MM.1S (cell line): Measurements from ENCODE around the gene EFCAB5.

Experiments used
- DNase-seq: peaks from one replicate; pipeline ENCODE4 v3.0.0-alpha.2; 2015
- H2AFZ ChIP-seq: fragments of 300-600 bp; sonication (generic); 2 replicates; pipeline ENCODE4 v1.6.0; 2016; ENCODE audit warnings: antibody characterized with exemption, low read length
- H3F3A ChIP-seq: fragments of 300-600 bp; sonication (generic); 2 replicates; pipeline ENCODE4 v1.6.1; 2016; ENCODE audit warnings: mild to moderate bottlenecking, antibody characterized with exemption, low read length, moderate library complexity, mixed read lengths; ENCODE audit not compliant: insufficient read depth
- H3K27ac ChIP-seq: fragments of 300-600 bp; sonication (generic); 2 replicates; pipeline ENCODE4 v1.5.1; 2016; ENCODE audit warnings: mild to moderate bottlenecking, low read length
- H3K27me3 ChIP-seq: fragments of 300-600 bp; sonication (generic); replicated peaks from 2 replicates; pipeline ENCODE4 v1.6.0; 2016; ENCODE audit warnings: low read length; ENCODE audit not compliant: insufficient read depth
- H3K36me3 ChIP-seq: fragments of 300-600 bp; sonication (generic); replicated peaks from 2 replicates; pipeline ENCODE4 v1.6.1; 2016; ENCODE audit warnings: mild to moderate bottlenecking, low read length, mixed read lengths; ENCODE audit not compliant: insufficient read depth
- H3K4me1 ChIP-seq: fragments of 300-600 bp; sonication (generic); 2 replicates; pipeline ENCODE4 v1.6.1; 2016; ENCODE audit warnings: low read length, mixed read lengths
- H3K4me2 ChIP-seq: fragments of 300-600 bp; sonication (generic); 2 replicates; pipeline ENCODE4 v1.6.0; 2016; ENCODE audit warnings: low read depth, low read length
- H3K4me3 ChIP-seq: fragments of 300-600 bp; sonication (generic); 2 replicates; pipeline ENCODE4 v1.5.1; 2016; ENCODE audit warnings: low read length, mixed read lengths
- H3K79me2 ChIP-seq: fragments of 300-600 bp; sonication (generic); 2 replicates; pipeline ENCODE4 v1.6.1; 2016; ENCODE audit warnings: mixed run types, low read length, mixed read lengths
- H3K9ac ChIP-seq: fragments of 300-600 bp; sonication (generic); 2 replicates; pipeline ENCODE4 v1.6.1; 2016; ENCODE audit warnings: low read length, mixed read lengths
- H3K9me2 ChIP-seq: fragments of 300-600 bp; sonication (generic); replicated peaks from 2 replicates; pipeline ENCODE4 v1.6.1; 2016; ENCODE audit warnings: mild to moderate bottlenecking, low read length, mixed read lengths; ENCODE audit not compliant: insufficient read depth
- H3K9me3 ChIP-seq: fragments of 300-600 bp; sonication (generic); replicated peaks from 2 replicates; pipeline ENCODE4 v1.6.1; 2016; ENCODE audit warnings: mild to moderate bottlenecking, low read length, mixed read lengths; ENCODE audit not compliant: insufficient read depth
- H4K20me1 ChIP-seq: fragments of 300-600 bp; sonication (generic); 2 replicates; pipeline ENCODE4 v1.6.1; 2016; ENCODE audit warnings: mild to moderate bottlenecking, low read length, moderate library complexity, mixed read lengths; ENCODE audit not compliant: insufficient read depth
- EZH2 ChIP-seq: fragments of 300-600 bp; sonication (generic); optimal IDR thresholded peaks from 2 replicates; pipeline ENCODE3; 2017; ENCODE audit warnings: low read depth, mild to moderate bottlenecking, antibody characterized with exemption, low read length, mixed read lengths
- EZH2phosphoT487 ChIP-seq: fragments of 300-600 bp; sonication (generic); IDR thresholded peaks from 2 replicates; pipeline ENCODE4 v1.6.1; 2018; ENCODE audit warnings: antibody characterized with exemption, low read length
- TF ChIP-seq, protein P1 (sequence below): fragments of 300-600 bp; sonication (generic); IDR thresholded peaks from 2 replicates; pipeline ENCODE4 v1.5.1; 2016; ENCODE audit warnings: antibody characterized with exemption, low read length, mixed read lengths

The EFCAB5 gene

DNA sequence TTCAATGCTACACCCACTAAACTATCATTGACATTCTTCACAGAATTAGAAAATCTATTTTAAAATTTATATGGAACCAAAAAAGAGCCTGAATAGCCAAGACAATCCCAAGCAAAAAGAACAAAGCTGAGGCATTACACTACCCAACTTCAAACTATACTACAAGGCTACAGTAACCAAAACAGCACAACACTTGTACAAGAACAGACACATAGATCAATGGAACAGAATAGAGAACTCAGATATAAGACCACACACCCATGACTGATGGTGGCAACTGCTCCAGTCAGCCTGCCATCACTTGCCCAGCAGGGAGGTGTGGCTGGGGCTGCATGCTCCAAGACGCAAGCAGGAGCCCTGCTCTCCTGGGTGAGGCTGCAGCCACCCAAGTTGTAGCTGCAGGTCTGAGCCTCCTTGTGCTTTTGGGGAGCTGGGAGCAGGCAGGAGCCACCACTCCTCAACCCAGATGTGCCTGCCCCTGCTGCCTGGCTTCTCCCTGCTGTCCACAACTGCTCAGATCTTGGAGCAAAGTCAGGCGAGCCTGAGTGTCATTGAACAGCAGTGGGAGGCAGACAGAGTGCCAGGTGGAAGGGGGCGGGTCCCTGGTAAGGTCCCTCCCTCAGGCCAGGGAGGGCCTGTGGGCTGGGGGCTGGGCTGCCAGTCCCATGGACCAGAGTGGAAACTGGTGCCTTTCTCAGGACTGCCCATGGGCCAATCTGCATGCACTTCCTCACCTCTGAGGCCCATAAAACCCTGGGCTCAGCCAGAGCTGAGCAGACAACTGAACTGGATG is 36.2 kb upstream of the EFCAB5 start:
- TF ChIP-seq EZH2phosphoT487 (no peak), EZH2 (no peak)
- TF ChIP-seq, protein P1, sequence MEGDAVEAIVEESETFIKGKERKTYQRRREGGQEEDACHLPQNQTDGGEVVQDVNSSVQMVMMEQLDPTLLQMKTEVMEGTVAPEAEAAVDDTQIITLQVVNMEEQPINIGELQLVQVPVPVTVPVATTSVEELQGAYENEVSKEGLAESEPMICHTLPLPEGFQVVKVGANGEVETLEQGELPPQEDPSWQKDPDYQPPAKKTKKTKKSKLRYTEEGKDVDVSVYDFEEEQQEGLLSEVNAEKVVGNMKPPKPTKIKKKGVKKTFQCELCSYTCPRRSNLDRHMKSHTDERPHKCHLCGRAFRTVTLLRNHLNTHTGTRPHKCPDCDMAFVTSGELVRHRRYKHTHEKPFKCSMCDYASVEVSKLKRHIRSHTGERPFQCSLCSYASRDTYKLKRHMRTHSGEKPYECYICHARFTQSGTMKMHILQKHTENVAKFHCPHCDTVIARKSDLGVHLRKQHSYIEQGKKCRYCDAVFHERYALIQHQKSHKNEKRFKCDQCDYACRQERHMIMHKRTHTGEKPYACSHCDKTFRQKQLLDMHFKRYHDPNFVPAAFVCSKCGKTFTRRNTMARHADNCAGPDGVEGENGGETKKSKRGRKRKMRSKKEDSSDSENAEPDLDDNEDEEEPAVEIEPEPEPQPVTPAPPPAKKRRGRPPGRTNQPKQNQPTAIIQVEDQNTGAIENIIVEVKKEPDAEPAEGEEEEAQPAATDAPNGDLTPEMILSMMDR = no peak
- no peaks in the 10 kb centered on the region for H3K4me1 ChIP-seq
- H3K27me3 ChIP-seq = no peaks in the 10 kb centered on the region
- H3K79me2 ChIP-seq = peaks cover 80% of the 10 kb centered on the region
- no peaks in the 10 kb centered on the region for H3F3A ChIP-seq
- no peak overlapping the region for H3K27ac ChIP-seq
- no peak overlapping the region for H3K4me2 ChIP-seq
- no peaks in the 10 kb centered on the region for H3K9me2 ChIP-seq
- H3K4me3 ChIP-seq = no peak overlapping the region
- H3K9me3 ChIP-seq = no peaks in the 10 kb centered on the region
- no peak for DNase-seq
- no peaks in the 10 kb centered on the region for H3K36me3 ChIP-seq
- H3K9ac ChIP-seq = no peak overlapping the region
- no peak overlapping the region for H2AFZ ChIP-seq
- H4K20me1 ChIP-seq = no peaks in the 10 kb centered on the region

DNA sequence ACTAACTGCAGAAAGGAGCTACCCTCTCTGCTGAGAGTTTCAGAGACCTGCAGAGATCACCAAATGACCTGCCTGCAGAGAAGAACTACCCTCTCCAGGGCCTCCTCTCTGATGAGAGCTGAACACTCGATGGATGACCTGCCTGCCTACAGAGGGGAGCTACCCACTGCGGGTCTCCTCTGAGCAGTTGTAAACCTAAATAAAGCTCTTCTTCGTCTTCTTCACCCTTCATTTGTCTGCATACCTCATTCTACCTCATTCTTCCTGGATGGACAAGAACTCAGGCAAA is 35.6 kb upstream of the EFCAB5 start:
- TF ChIP-seq EZH2phosphoT487 (no peak), EZH2 (no peak)
- TF ChIP-seq, protein P1 = no peak
- no peak for DNase-seq
- H3K9me2 ChIP-seq = no peaks in the 10 kb centered on the region
- H3K4me2 ChIP-seq = no peak overlapping the region
- H3K79me2 ChIP-seq = peaks cover 82% of the 10 kb centered on the region
- H3K9me3 ChIP-seq = no peaks in the 10 kb centered on the region
- no peak overlapping the region for H3K27ac ChIP-seq
- H3K36me3 ChIP-seq = no peaks in the 10 kb centered on the region
- H3K4me3 ChIP-seq = no peak overlapping the region
- no peaks in the 10 kb centered on the region for H3F3A ChIP-seq
- H4K20me1 ChIP-seq = no peaks in the 10 kb centered on the region
- H3K9ac ChIP-seq = no peak overlapping the region
- H3K4me1 ChIP-seq = no peaks in the 10 kb centered on the region
- H3K27me3 ChIP-seq = no peaks in the 10 kb centered on the region
- no peak overlapping the region for H2AFZ ChIP-seq

DNA sequence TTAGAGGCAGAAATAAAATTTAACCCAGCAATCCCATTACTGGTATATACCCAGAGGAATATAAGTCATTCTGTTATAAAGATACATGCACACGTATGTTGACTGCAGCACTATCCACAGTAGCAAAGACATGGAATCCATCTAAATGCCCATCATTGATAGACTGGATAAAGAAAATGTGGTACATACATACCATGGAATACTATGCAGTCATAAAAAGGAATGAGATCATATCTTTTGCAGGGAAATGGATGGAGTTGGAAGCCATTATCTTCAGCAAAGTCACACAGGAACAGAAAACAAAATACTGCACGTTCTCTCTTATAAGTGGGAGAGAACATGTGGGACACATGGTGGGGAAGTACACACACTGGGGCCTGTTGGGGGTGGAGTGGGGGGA is 34.5 kb upstream of the EFCAB5 start:
- Histone ChIP-seq H4K20me1 (no peaks in the 10 kb centered on the region), H2AFZ (no peak overlapping the region), H3K4me2 (no peak overlapping the region), H3K9ac (no peak overlapping the region), H3K4me1 (no peaks in the 10 kb centered on the region), H3K4me3 (no peak overlapping the region), H3K9me3 (no peaks in the 10 kb centered on the region), H3K79me2 (peaks cover 85% of the 10 kb centered on the region), H3K27ac (no peak overlapping the region), H3F3A (no peaks in the 10 kb centered on the region), H3K9me2 (no peaks in the 10 kb centered on the region), H3K27me3 (no peaks in the 10 kb centered on the region), H3K36me3 (no peaks in the 10 kb centered on the region)
- TF ChIP-seq, protein P1 = no peak
- TF ChIP-seq EZH2 = no peak
- TF ChIP-seq EZH2phosphoT487 = no peak
- no peak for DNase-seq
